Measurements from ENCODE around the gene TAF11. TPM values are rescaled to one million over a fixed set of nuclear protein-coding genes. Genes with fewer than 3 reads are reported as not detected.
A peak's percentile ranks its signal among the peaks of the same experiment; 100 is the strongest.

TAF11 gene
- total RNA-seq, 1 donor from 2014 or later = 40.7 TPM

DNA sequence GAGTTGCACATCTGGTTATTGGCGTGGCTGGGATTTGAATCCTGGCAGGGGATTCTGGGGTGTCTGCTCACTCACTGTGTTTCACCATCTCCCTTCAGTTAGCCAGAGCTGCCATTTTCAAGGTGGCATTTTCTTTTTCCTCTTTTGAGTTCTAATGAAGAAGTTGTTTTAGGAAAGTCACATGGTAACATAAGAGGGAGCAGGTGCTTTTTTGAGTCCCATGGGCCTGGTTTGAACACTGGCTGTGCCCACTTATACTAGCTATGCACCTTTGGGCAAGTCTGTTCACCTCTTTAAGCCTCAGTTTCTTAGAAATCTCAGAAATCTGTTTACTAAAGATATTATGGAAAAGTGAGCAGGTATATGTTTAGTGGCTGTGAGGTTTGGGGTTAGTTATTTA, 40.9 kb upstream of the TAF11 start:
- no peak for DNase-seq (ENCODE audit: extremely low spot score, unreplicated experiment)
- no peaks in the 10 kb centered on the region for H3K9me3 Mint-ChIP-seq
- H3K36me3 Mint-ChIP-seq = peaks cover 4% of the 10 kb centered on the region
- H3K4me1 Mint-ChIP-seq (ENCODE audit: unreplicated experiment) = peaks cover 22% of the 10 kb centered on the region
- H3K4me3 Mint-ChIP-seq = no peak overlapping the region
- TF ChIP-seq, protein P1, sequence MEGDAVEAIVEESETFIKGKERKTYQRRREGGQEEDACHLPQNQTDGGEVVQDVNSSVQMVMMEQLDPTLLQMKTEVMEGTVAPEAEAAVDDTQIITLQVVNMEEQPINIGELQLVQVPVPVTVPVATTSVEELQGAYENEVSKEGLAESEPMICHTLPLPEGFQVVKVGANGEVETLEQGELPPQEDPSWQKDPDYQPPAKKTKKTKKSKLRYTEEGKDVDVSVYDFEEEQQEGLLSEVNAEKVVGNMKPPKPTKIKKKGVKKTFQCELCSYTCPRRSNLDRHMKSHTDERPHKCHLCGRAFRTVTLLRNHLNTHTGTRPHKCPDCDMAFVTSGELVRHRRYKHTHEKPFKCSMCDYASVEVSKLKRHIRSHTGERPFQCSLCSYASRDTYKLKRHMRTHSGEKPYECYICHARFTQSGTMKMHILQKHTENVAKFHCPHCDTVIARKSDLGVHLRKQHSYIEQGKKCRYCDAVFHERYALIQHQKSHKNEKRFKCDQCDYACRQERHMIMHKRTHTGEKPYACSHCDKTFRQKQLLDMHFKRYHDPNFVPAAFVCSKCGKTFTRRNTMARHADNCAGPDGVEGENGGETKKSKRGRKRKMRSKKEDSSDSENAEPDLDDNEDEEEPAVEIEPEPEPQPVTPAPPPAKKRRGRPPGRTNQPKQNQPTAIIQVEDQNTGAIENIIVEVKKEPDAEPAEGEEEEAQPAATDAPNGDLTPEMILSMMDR (conservative IDR thresholded peaks at IDR 0.05) = no peak
- H3K27me3 Mint-ChIP-seq = no peaks in the 10 kb centered on the region
- no peak overlapping the region for H3K27ac Mint-ChIP-seq

DNA sequence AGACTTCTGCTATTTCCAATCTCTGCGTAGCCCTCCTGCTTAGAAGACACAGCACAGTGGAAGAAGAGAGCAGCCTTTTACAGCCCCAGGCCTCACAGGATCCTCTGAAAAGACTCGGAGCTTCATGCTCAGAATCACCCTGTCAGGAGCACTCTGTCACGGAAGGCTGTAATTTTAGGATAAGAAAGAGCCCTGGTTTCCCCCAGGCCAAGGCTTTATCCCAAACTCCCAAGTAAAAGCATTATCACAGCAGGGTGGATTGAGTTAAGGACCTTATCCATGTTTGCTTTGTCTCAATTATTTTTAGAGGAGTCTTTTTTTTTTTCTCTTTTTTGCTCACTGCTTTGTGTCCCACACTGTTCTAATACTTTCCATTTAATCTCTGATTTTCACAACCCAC, 40.4 kb upstream of the TAF11 start:
- DNase-seq (ENCODE audit: extremely low spot score, unreplicated experiment) = no peak
- Mint-ChIP-seq H3K27me3 (no peaks in the 10 kb centered on the region), H3K36me3 (peaks cover 4% of the 10 kb centered on the region), H3K27ac (no peak overlapping the region), H3K4me1 (ENCODE audit: unreplicated experiment) (peaks cover 22% of the 10 kb centered on the region), H3K9me3 (no peaks in the 10 kb centered on the region), H3K4me3 (no peak overlapping the region)
- TF ChIP-seq, protein P1 (conservative IDR thresholded peaks at IDR 0.05) = no peak

DNA sequence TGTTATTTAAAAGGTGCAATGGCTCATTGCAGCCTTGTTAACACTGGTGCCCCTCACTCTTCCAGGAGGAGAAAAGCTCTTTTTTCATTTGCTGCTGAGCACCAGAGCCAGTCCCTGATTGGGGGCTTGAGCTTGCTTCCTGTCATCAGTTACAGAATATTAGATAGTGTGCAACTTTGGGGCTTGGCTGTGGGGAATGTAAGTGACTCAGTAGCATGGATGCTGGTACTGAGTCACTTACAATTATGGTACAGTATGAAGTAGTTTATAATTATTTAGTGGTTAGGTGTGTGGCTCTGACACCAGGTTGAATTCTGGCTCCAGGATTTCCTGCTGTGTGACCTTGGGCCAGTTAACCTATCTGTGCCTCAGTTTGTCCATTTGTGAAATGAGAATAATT, 38.8 kb upstream of the TAF11 start:
- peaks cover 22% of the 10 kb centered on the region for H3K4me1 Mint-ChIP-seq (ENCODE audit: unreplicated experiment)
- DNase-seq (ENCODE audit: extremely low spot score, unreplicated experiment) = no peak
- no peak overlapping the region for H3K4me3 Mint-ChIP-seq
- no peaks in the 10 kb centered on the region for H3K9me3 Mint-ChIP-seq
- H3K27me3 Mint-ChIP-seq = no peaks in the 10 kb centered on the region
- H3K27ac Mint-ChIP-seq = peak overlapping the region; percentile 24
- peaks cover 3% of the 10 kb centered on the region for H3K36me3 Mint-ChIP-seq
- TF ChIP-seq, protein P1 (conservative IDR thresholded peaks at IDR 0.05) = no peak

DNA sequence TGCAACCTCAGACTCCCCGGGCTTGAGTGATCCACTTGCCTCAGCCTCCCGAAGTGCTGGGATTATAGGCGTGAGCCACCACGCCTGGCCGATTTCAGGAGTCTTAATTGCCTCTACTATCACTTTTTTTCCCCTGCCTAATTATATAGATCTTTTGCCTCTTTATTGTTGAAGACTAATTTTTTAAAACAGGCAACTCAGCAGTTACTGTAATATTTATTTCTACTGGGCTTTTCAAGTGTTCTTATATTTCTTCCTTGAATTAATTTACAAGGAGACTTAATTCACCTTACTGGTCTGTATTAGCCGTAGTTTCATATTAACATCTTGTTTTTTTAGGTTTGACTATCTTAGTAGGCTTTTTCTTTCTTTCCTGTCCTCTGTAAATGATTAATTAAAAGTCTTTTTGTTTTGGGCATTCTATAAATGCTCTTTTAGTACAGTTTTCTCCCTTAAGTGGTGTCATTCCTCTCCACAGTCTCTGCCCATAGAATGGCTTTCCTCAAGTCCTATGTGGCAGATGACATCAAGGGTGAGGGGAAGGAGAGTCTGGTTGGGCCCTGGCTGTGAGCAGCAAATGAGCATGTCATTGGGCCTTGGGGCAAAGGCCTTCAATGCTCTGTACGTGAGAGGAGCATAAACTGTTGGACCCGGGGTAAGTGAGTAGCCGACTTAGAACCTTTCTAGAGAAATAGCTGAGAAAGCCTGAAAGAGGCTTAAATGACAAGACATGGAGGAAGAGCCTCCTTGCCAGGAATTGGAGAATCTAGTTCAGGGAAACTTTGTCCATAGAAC, 37.2 kb upstream of the TAF11 start:
- Mint-ChIP-seq H3K27ac (no peak overlapping the region), H3K9me3 (no peaks in the 10 kb centered on the region), H3K4me3 (no peak overlapping the region), H3K27me3 (no peaks in the 10 kb centered on the region), H3K36me3 (no peaks in the 10 kb centered on the region), H3K4me1 (ENCODE audit: unreplicated experiment) (peaks cover 16% of the 10 kb centered on the region)
- TF ChIP-seq, protein P1 (conservative IDR thresholded peaks at IDR 0.05) = no peak
- DNase-seq (ENCODE audit: extremely low spot score, unreplicated experiment) = no peak

DNA sequence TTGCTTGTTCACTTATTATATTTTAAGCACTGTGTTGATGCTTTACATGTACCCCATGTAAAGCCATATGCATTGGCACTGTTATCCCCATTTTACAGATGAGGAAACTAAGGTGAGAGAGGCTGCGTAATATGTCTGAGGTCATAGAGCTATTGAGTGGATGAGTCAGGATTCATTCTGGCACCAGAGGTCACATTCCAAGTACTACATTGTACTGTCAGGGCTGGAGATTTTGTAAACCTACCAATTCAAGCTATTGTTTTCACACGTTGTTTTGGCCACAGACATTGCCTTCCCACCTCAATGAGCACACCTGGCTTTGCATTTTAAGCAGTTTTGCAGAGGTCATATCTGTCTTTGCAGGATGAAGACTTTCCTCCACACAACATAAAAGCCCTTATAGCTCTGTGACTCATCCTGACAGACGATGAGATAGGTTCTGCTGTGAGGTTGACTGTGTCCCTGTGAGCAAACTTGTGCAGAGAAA, 34.4 kb upstream of the TAF11 start:
- Mint-ChIP-seq H3K4me3 (no peak overlapping the region), H3K36me3 (no peaks in the 10 kb centered on the region), H3K27ac (no peak overlapping the region), H3K4me1 (ENCODE audit: unreplicated experiment) (peaks cover 4% of the 10 kb centered on the region), H3K27me3 (no peaks in the 10 kb centered on the region), H3K9me3 (no peaks in the 10 kb centered on the region)
- no peak for DNase-seq (ENCODE audit: extremely low spot score, unreplicated experiment)
- TF ChIP-seq, protein P1 (conservative IDR thresholded peaks at IDR 0.05) = no peak

Data from type B pancreatic cell (in vitro differentiated cells).